GM12865 (cell line): ENCODE results near the gene HMGB4.

Experiments used
- DNase-seq: peaks from one replicate; pipeline ENCODE4 v3.0.0; 2010; ENCODE audit warnings: low read depth
- H3K4me3 ChIP-seq: 2 replicates; pipeline ENCODE4 v1.5.1; 2011; ENCODE audit warnings: mild to moderate bottlenecking, low read depth, low read length, control low read depth
- TF ChIP-seq, protein P1 (sequence below): IDR thresholded peaks from 2 replicates; pipeline ENCODE4 v1.5.1; 2011; ENCODE audit warnings: low read length, control low read depth, low read depth, inconsistent platforms; ENCODE audit not compliant: insufficient read depth; ENCODE audit errors: missing control alignments

Gene HMGB4

DNA sequence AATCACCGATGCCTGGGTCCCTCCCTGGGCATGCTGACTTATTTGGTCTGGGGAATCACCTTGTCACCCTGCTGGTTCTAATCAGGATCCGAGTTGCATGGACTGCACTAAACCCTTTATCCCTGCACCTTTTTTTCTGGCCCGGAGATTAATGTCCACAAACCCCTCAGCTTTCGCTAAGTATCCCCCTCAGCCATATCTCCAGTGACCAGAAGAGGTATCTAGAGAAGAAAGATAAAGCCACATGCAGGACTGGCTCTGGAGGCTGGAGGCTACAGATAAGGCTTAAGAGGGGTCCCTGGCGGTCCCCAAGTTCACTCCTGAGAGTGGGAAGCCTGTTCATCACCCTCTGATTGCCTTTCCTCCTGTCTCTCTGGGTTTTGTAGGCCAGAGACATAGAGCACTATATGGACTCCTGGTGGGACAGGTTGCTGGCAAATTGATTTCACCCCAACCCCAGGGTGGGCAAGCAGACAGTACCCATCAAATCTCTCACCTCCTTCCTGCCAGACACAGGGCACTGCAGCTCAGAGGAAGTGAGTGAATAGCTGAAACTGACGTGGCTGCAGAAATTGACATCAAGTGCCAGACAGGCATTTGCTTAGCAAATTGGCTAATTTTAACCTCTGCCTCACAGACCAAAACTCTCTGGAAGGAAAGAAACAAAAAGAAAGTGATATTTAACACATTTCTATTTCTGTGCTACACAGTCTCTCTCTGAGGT, 38.8 kb downstream of the HMGB4 start:
- DNase-seq, result peak; percentile 38
- H3K4me3 ChIP-seq, result no peak overlapping the region
- TF ChIP-seq, protein P1, sequence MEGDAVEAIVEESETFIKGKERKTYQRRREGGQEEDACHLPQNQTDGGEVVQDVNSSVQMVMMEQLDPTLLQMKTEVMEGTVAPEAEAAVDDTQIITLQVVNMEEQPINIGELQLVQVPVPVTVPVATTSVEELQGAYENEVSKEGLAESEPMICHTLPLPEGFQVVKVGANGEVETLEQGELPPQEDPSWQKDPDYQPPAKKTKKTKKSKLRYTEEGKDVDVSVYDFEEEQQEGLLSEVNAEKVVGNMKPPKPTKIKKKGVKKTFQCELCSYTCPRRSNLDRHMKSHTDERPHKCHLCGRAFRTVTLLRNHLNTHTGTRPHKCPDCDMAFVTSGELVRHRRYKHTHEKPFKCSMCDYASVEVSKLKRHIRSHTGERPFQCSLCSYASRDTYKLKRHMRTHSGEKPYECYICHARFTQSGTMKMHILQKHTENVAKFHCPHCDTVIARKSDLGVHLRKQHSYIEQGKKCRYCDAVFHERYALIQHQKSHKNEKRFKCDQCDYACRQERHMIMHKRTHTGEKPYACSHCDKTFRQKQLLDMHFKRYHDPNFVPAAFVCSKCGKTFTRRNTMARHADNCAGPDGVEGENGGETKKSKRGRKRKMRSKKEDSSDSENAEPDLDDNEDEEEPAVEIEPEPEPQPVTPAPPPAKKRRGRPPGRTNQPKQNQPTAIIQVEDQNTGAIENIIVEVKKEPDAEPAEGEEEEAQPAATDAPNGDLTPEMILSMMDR, result no peak

DNA sequence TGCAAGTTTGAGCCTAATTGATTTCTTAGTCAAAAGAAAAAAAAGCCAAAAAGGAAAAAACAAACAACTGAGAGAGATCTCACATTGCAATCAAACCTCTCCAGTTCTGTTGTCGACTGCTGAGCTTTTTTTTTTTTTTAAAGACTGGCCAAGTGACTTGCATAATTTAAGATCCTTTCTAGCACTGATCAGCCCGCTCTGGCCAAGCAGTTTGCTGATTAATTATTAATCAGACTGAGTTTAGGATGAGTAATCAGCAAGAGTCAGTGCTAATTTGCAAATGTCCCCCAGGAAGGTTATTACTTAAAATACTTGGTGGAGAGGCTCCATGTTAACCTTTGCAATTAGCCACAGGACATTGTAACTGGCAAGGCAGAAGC, 39.3 kb downstream of the HMGB4 start:
- DNase-seq, result no peak
- TF ChIP-seq, protein P1, result no peak

DNA sequence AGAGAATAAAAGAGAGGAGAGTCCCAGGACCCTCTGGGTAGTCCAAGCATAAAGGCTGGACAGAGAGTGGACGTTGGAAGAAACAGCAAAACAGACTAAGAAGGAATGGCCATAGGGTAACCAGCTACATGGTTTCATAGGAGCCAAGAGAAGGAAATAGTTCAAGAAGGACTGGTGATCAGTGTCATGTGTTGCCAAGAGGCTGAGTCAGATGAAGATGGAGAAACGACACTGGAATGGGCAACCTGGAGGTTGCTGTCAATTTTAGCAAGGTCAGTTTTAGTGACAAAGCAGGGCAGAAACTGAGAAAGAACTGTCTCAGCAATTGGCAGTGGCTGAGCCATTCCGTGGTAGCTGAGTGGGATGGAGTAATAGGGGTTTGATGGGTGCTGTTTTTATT, 41.4 kb downstream of the HMGB4 start:
- no peak for DNase-seq
- no peak overlapping the region for H3K4me3 ChIP-seq
- TF ChIP-seq, protein P1, result no peak

More for the DNA sequence above, 39.3 kb downstream of the HMGB4 start:
- no peak overlapping the region for H3K4me3 ChIP-seq

DNA sequence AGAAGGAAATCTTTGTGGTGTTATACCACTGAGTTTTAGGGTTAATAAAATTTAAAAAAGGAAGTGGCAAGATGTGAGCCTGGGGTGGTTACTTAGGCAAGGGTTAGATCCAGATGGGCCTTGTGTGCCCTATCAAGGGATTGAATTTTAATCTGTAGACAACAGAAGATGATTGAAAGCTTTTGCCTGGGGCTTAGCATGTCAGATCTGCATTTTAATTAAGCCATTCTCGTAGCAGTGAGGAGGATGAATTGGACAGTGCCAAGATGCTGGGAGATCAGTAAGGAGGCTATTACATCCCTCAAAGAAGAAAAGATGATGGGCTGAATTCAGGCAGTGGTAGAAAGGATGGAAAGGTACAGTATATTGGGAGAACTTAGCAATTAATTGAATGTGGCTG, 42.3 kb downstream of the HMGB4 start:
- no peak overlapping the region for H3K4me3 ChIP-seq
- TF ChIP-seq, protein P1, result no peak
- no peak for DNase-seq

DNA sequence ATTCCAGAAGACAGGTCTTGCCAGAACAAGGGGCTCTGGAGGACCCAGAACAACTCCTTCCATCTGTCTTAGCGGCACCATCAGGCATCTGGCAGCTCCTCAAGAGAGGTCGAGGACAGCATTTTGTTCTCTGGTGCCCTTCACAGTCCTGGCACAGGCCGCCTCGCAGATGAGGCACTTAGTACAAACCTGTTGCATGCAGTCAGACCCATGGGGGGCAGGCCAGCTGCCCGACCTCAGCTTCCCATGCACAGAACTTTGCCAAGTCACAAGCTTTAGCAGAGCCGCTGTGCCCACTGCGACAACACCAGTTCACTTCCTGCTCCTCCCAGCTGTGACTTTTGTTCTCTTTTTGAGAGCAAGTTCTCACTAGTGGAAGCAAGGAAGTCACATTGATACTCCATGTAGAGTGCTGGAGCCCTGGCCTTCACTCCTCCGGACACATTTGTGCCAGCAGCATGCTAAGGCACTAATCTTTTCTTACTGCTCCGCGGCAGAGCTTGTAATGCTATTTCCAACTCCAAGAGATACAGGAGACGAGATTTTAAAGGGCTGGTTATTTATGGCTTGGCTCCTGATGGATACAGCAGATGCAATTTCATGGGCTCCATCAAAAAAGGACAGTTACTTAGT, 44.6 kb downstream of the HMGB4 start:
- TF ChIP-seq, protein P1, result no peak
- DNase-seq, result no peak
- no peak overlapping the region for H3K4me3 ChIP-seq
